Lower leg skin (tissue), 4 donors: ENCODE measurements around the gene ZBTB21. TPM values are rescaled to one million over a fixed set of nuclear protein-coding genes. Genes with fewer than 3 reads are reported as not detected.
"Not testable (repeated sequence)": the region's sequence is repeated elsewhere in the genome, so short reads cannot be mapped to it uniquely, and the experiment has no call there.

Experiments
- DNase-seq, 2 donors: peaks; one replicate each; pipeline ENCODE4 v3.0.0-alpha.2; 2019; ENCODE audit warnings: low spot score in 2 of 2
- H3K4me3 ChIP-seq: fragments of 200-600 bp; sonication (generic); 2 replicates; pipeline ENCODE4 v1.5.1; 2017; ENCODE audit warnings: mild to moderate bottlenecking, low read depth; ENCODE audit not compliant: poor library complexity, severe bottlenecking
- POLR2A ChIP-seq, 2 donors: fragments of 450-650 bp; IDR thresholded peaks; one replicate each; pipeline ENCODE4 v1.6.1; 2016 to 2017; ENCODE audit warnings: antibody characterized with exemption in 2 of 2, mild to moderate bottlenecking in 1 of 2, moderate library complexity in 1 of 2
- WGBS, 2 donors: methylation state at CpG; one replicate each; pipeline ENCODE4 v1.1.5; 2018; 5-methylcytosine and 5-hydroxymethylcytosine counted together
- intact Hi-C: fragments of 100-400 bp; cut with DNase I; formaldehyde crosslinking; loops from one replicate; pipeline ENCODE4 v1.15.0; 2023; ENCODE audit warnings: low total_unique reads
- total RNA-seq, 4 donors: library from RNA; depleted of rRNA; stranded (reverse); fragments of >200 nt; gene quantifications; one replicate each; pipeline ENCODE4 v1.1.0, GENCODE V29; 2016
- TF ChIP-seq, protein P1 (sequence below), 3 donors: fragments of 450-650 bp; IDR thresholded peaks; one replicate each; pipeline ENCODE4 v1.5.1; 2016; ENCODE audit warnings: antibody characterized with exemption in 3 of 3, mild to moderate bottlenecking in 3 of 3, moderate library complexity in 2 of 3

Gene ZBTB21
- total RNA-seq, 4 donors from 2014 or later = 18.1 to 31.9 (median 28.2) TPM

DNA sequence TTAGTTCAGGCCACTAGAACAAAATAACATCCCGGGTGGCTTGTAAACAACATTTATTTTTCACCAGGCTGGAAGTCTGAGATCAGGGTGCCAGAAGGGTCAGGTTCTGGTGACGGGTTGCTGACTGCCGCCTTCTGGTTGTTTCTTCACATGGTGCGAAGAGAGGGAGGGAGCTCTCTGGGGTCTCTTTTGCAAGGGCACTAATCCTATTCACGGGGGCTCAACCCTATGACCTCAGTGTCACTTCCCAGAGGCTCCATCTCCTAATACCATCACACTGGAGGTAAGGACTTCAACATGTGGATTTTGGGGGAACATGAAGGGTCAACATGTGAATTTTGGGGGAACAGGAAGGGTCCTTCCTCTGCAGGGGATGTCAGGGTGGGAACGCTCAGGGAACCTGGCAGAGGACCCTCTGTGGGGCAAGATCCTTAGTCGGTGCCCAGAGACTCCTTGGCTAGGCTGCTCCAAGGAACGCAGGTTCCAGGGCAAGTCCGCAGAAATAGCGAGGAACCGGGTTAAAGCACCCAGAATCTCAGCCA lies 47.7 kb downstream of the ZBTB21 start:
- H3K4me3 ChIP-seq = no peak overlapping the region
- intact Hi-C loops = no loop called here
- TF ChIP-seq, protein P1, sequence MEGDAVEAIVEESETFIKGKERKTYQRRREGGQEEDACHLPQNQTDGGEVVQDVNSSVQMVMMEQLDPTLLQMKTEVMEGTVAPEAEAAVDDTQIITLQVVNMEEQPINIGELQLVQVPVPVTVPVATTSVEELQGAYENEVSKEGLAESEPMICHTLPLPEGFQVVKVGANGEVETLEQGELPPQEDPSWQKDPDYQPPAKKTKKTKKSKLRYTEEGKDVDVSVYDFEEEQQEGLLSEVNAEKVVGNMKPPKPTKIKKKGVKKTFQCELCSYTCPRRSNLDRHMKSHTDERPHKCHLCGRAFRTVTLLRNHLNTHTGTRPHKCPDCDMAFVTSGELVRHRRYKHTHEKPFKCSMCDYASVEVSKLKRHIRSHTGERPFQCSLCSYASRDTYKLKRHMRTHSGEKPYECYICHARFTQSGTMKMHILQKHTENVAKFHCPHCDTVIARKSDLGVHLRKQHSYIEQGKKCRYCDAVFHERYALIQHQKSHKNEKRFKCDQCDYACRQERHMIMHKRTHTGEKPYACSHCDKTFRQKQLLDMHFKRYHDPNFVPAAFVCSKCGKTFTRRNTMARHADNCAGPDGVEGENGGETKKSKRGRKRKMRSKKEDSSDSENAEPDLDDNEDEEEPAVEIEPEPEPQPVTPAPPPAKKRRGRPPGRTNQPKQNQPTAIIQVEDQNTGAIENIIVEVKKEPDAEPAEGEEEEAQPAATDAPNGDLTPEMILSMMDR (IDR thresholded peaks at IDR 0.05) = no peak
- TF ChIP-seq POLR2A (IDR thresholded peaks at IDR 0.05) = no peak
- 85 to 93% methylated on average over 11 of the region's 11 CpGs for WGBS, 2 donors
- no peak for DNase-seq

DNA sequence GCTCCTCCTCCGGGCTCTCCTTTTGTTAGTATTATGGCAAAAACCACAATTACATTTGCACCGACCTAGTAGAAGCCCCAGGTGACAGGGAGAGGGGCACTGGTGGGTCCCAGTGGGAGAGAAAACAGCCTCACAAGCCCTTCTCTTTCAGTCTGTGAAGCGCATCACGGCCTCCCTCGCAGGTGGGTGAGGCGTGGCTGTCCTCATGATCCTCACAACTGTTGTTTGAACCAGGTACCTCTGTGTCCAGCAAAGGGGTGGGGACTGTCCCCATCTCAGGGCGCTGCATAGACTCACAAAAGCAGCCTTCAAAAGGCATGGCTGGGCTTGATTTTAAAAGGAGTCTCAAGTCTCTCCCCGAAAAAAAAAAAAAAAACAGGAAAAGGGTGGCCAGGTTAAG lies 48.4 kb downstream of the ZBTB21 start:
- 73 to 78% methylated on average over 8 of the region's 8 CpGs for WGBS, 2 donors
- intact Hi-C loops = no loop called here
- no peak for DNase-seq
- no peak overlapping the region for H3K4me3 ChIP-seq
- TF ChIP-seq POLR2A (IDR thresholded peaks at IDR 0.05) = no peak
- TF ChIP-seq, protein P1 (IDR thresholded peaks at IDR 0.05) = no peak

DNA sequence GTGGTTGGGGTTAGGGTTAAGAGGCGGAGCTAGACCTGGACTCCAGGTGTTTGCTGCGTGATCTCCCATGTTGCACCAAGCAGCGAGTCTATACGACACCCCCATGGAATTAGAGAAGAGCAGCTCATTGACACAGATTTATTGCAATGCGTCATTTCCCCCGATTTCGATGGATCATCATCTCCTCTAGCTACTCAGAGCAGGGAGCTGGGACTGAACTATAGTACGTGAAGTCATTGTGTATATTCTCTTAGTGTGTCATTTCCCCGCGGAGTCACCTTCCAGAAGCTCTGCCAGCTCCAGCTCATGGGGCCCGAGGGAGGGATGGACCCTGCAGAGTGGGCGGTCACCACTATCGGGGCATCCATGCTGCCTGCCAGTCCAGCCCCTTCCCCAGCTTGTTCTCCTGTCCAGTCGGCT lies 48.9 kb downstream of the ZBTB21 start:
- TF ChIP-seq, protein P1 (IDR thresholded peaks at IDR 0.05) = no peak
- no peak for TF ChIP-seq POLR2A (IDR thresholded peaks at IDR 0.05)
- WGBS, 2 donors = 76 to 84% methylated on average over 14 of the region's 14 CpGs
- no peak for DNase-seq
- intact Hi-C loops = no loop called here
- no peak overlapping the region for H3K4me3 ChIP-seq

DNA sequence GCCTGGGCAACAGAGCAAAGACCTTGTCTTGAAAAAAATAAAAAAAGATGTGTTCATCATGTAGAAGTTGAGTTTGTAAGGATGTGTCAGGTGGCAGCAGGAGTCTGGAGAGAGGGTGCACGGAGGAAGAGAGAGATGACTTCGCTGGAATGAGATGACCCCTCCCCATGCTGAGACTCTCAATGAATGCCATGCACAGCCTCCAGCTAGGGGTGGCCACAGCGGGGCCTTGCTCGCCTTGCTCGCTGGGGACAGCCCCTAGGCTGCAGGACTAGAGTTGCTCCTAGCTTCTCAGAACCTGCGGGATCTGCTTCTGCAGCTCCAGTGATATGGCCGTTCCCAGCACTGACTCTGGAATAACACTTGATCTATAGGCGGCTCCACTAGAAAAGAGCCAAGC lies 49.8 kb downstream of the ZBTB21 start:
- DNase-seq = peak in 1 of 2 donors; percentile 29
- intact Hi-C loops = no loop called here
- TF ChIP-seq, protein P1 (IDR thresholded peaks at IDR 0.05) = no peak
- no peak for TF ChIP-seq POLR2A (IDR thresholded peaks at IDR 0.05)
- WGBS, 2 donors = 90 to 93% methylated on average over 8 of the region's 8 CpGs
- no peak overlapping the region for H3K4me3 ChIP-seq

DNA sequence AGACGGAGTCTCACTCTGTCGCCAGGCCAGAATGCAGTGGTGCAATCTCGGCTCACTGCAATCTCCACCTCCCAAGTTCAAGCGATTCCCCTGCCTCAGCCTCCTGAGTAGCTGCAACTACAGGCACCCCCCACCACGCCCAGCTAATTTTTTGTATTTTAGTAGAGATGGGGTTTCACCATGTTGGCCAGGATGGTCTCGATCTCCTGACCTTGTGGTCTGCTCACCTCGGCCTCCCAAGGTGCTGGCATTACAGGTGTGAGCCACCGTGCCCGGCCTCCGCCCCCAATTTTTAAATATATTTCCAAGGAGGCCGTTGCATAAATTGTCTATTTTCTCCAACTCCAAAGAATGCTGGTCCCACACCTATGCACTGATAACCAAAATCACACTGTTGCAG lies 50.5 kb downstream of the ZBTB21 start:
- 87 to 88% methylated on average over 11 of the region's 11 CpGs for WGBS, 2 donors
- peak in 1 of 2 donors; percentile 68 for DNase-seq

DNA sequence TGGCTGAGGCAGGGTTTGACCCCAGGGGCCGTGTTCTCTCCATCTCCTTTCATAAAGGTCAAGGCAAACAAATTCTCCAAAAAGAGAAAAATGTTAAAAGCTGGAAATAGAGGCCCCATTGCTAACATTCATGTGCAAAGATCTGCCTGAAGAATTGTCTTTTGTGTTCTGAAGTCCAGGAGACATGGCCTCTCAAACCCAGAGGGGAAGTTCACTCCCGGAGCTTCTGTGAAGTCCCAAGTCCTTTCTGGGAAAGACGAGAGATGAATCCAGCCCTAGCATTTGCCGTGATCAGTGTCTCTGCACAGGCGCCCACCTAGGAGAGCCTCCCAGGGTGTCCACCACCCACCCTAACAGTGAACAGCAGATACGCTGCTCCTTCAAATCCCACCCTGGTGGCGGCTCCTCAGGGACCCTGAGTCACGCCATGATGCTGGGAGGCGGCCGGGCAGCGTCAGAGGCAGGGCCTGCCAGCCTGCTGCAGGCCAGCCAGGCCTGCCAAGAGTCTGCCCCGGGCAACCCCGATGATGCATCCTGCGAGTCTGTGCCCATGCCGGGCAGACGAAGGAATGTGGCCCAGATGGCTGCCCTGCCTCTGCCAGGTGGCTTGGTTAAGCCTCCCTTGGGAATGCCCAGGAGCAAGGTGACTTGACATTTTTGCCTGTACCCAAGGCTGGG lies 51.1 kb downstream of the ZBTB21 start:
- no peak overlapping the region for H3K4me3 ChIP-seq
- intact Hi-C loops = loop anchor here (10.0 kb wide), 1 partner anchor 46 kb away; no protein-coding TSS in a partner anchor
- DNase-seq = peak in 1 of 2 donors; percentile 84
- 51 to 55% methylated on average over 13 to 16 of the region's 16 CpGs for WGBS, 2 donors
- no peak for TF ChIP-seq POLR2A (IDR thresholded peaks at IDR 0.05)
- TF ChIP-seq, protein P1 (IDR thresholded peaks at IDR 0.05) = no peak

More for the DNA sequence above, 50.5 kb downstream of the ZBTB21 start:
- intact Hi-C loops = loop anchor here (10.0 kb wide), 1 partner anchor 45 kb away; no protein-coding TSS in a partner anchor
- H3K4me3 ChIP-seq = not testable (repeated sequence)
